ENCODE results near the gene ANTXR1. TPM values are rescaled to one million over a fixed set of nuclear protein-coding genes. Genes with fewer than 3 reads are reported as not detected.

Gene ANTXR1
- total RNA-seq, 1 experiment from 2014 or later, result 25.7 TPM

DNA sequence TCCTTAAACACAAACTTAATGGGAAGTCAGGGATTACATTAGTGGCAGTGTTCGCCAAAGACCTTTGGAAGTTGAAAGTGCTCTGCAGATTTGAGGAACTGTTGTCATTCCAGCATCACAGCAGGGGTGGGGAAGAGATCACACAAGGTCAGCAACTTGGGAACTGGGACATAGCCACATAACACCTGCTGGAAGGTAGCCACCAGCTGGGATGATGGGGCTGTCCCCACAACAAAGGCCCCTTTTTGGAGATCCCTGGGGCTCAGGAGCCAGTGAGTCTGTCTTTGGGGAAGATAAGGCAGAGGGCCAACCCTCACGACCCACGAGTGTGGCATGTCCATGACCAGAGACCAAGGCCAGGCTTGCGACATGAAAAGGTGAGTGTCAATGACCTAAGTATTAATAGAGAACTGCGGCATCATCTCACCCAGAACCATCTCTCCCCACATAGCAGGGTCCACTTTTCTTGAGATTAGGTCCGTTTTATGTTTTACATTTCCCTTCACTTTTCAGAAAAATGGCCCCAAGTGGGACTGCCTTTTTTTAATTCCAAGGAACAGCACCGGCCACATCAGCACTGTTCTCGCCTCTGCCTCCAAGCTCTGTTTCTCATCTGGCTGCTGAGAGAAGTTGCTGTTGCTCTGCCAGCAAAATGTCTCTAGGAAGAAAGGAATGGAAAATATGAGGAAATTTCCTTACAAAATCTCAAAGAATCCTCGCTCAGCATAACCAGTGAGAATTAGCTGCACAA is 267.1 kb downstream of the ANTXR1 start:
- BruUV-seq (replicated peaks), result no TSS peak
- intact Hi-C loops (cut with micrococcal nuclease), result no loop called here
- H3K4me2 ChIP-seq (ENCODE audit: low read length), result no peak overlapping the region
- no peak overlapping the region for H3K27ac ChIP-seq (ENCODE audit: low read depth, low read length)
- no peak overlapping the region for H3K4me3 ChIP-seq (replicated peaks in 1 of 2; ENCODE audit: low read depth in 1 of 2, low read length in 2 of 2)
- no peaks in the 10 kb centered on the region for H3K36me3 ChIP-seq (ENCODE audit: control insufficient read depth in 1 of 2, insufficient read depth in 2 of 2, low read length in 2 of 2)
- ATAC-seq (no peak), DNase-seq (ENCODE audit: low read depth, low spot score) (no peak)
- ChIA-PET CTCF (no interaction called here), POLR2A (no interaction called here), RAD21 (ENCODE audit: low non-redundant PET in 1 of 2, low total read pairs in 2 of 2, uncharacterized antibody in 2 of 2, unreplicated experiment in 2 of 2) (no interaction called here)
- no peak for TF ChIP-seq ZFX (IDR thresholded peaks at IDR 0.05)
- TF ChIP-seq SP1 (IDR thresholded peaks at IDR 0.05; ENCODE audit: low read depth), result no peak
- no peak for TF ChIP-seq JUND (IDR thresholded peaks at IDR 0.05)
- no peak for TF ChIP-seq CEBPB (IDR thresholded peaks at IDR 0.05; ENCODE audit: low read depth)
- TF ChIP-seq TCF7L2 (IDR thresholded peaks at IDR 0.05; ENCODE audit: borderline replicate concordance, extremely low read depth, insufficient read depth, insufficient read length), result peak; percentile 47
- TF ChIP-seq, protein P1, sequence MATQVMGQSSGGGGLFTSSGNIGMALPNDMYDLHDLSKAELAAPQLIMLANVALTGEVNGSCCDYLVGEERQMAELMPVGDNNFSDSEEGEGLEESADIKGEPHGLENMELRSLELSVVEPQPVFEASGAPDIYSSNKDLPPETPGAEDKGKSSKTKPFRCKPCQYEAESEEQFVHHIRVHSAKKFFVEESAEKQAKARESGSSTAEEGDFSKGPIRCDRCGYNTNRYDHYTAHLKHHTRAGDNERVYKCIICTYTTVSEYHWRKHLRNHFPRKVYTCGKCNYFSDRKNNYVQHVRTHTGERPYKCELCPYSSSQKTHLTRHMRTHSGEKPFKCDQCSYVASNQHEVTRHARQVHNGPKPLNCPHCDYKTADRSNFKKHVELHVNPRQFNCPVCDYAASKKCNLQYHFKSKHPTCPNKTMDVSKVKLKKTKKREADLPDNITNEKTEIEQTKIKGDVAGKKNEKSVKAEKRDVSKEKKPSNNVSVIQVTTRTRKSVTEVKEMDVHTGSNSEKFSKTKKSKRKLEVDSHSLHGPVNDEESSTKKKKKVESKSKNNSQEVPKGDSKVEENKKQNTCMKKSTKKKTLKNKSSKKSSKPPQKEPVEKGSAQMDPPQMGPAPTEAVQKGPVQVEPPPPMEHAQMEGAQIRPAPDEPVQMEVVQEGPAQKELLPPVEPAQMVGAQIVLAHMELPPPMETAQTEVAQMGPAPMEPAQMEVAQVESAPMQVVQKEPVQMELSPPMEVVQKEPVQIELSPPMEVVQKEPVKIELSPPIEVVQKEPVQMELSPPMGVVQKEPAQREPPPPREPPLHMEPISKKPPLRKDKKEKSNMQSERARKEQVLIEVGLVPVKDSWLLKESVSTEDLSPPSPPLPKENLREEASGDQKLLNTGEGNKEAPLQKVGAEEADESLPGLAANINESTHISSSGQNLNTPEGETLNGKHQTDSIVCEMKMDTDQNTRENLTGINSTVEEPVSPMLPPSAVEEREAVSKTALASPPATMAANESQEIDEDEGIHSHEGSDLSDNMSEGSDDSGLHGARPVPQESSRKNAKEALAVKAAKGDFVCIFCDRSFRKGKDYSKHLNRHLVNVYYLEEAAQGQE (IDR thresholded peaks at IDR 0.05; ENCODE audit: low read depth), result no peak
- no peak overlapping the region for H2AFZ ChIP-seq (ENCODE audit: low read depth, low read length, poor library complexity, severe bottlenecking)
- no peaks in the 10 kb centered on the region for H3K9me2 ChIP-seq (ENCODE audit: insufficient read depth)
- no peaks in the 10 kb centered on the region for H3K27me3 ChIP-seq (ENCODE audit: insufficient read depth, low read length)
- H4K20me1 ChIP-seq (ENCODE audit: insufficient read depth), result no peaks in the 10 kb centered on the region
- H3K9me3 ChIP-seq (ENCODE audit: control insufficient read depth in 1 of 2, insufficient read depth in 1 of 2, low read depth in 1 of 2, low read length in 2 of 2), result no peaks in the 10 kb centered on the region
- H3K4me1 ChIP-seq (ENCODE audit: control insufficient read depth in 1 of 2, insufficient read depth in 2 of 2, low read length in 2 of 2), result no peaks in the 10 kb centered on the region
- no peaks in the 10 kb centered on the region for H3K79me2 ChIP-seq (ENCODE audit: insufficient read depth, low read length)
- H3K9ac ChIP-seq (ENCODE audit: low read length), result no peak overlapping the region

Data from HCT116 (cell line).